Fibroblast of skin of back (primary cell): ENCODE results near the gene RETN.
"Not testable (repeated sequence)": the region's sequence is repeated elsewhere in the genome, so short reads cannot be mapped to it uniquely, and the experiment has no call there.

Experiments
- DNase-seq: peaks from one replicate; pipeline ENCODE4 v3.0.0-alpha.2; 2013

The RETN gene

GRCh38 chr19:7637374-7638256, 31.2 kb upstream of the RETN start:
- DNase-seq, result no peak

GRCh38 chr19:7638802-7639465, 29.9 kb upstream of the RETN start:
- no peak for DNase-seq

GRCh38 chr19:7639863-7640348, 28.9 kb upstream of the RETN start:
- DNase-seq, result no peak

- no peak for DNase-seq
Observed at GRCh38 chr19:7640803-7641202, 28.0 kb upstream of the RETN start.

GRCh38 chr19:7641290-7642276, 27.3 kb upstream of the RETN start:
- DNase-seq, result no peak

GRCh38 chr19:7642295-7643030, 26.4 kb upstream of the RETN start:
- no peak for DNase-seq

- DNase-seq, result no peak
Observed at GRCh38 chr19:7643031-7643415, 25.8 kb upstream of the RETN start.

- not testable (repeated sequence) for DNase-seq
Observed at GRCh38 chr19:7643629-7644549, 25.0 kb upstream of the RETN start.

- no peak for DNase-seq
Observed at GRCh38 chr19:7644550-7644877, 24.3 kb upstream of the RETN start.

GRCh38 chr19:7645163-7645562, 23.7 kb upstream of the RETN start:
- DNase-seq, result no peak

GRCh38 chr19:7645656-7646425, 23.0 kb upstream of the RETN start:
- no peak for DNase-seq

- DNase-seq, result no peak
Observed at GRCh38 chr19:7646426-7646700, 22.5 kb upstream of the RETN start.

GRCh38 chr19:7647156-7647555, 21.7 kb upstream of the RETN start:
- no peak for DNase-seq

GRCh38 chr19:7648265-7649014, 20.4 kb upstream of the RETN start:
- DNase-seq, result no peak

- no peak for DNase-seq
Observed at GRCh38 chr19:7650148-7650547, 18.7 kb upstream of the RETN start.

- peak; percentile 59 for DNase-seq
Observed at GRCh38 chr19:7652061-7652641, 16.7 kb upstream of the RETN start.

GRCh38 chr19:7654401-7654800, 14.4 kb upstream of the RETN start:
- DNase-seq, result no peak

GRCh38 chr19:7655581-7655980, 13.3 kb upstream of the RETN start:
- DNase-seq, result no peak

GRCh38 chr19:7657131-7657751, 11.6 kb upstream of the RETN start:
- no peak for DNase-seq
